Activated CD8-positive, alpha-beta T cell treated with anti-CD3 and anti-CD28 coated beads, Interleukin-2, amount 10 ng/mL, durations not matched to agents 7 days and 5 days (primary cell): ENCODE measurements around the gene NBPF1. TPM values are rescaled to one million over a fixed set of nuclear protein-coding genes. Genes with fewer than 3 reads are reported as not detected.
A peak's percentile ranks its signal among the peaks of the same experiment; 100 is the strongest.
"Not testable (repeated sequence)": the region's sequence is repeated elsewhere in the genome, so short reads cannot be mapped to it uniquely, and the experiment has no call there.

Source experiments
- ATAC-seq: fragments of 150-1000 bp; cut with Tn5 transposase; one replicate; pipeline ENCODE4 v1.10.0; 2021; ENCODE audit warnings: moderate library complexity
- CTCF ChIA-PET: fragments of 350-600 bp; sonication (Branson Sonifier 250); formaldehyde crosslinking; loops from one replicate; lab custom pipeline; 2021; ENCODE audit warnings: antibody characterized with exemption; lab: Charles Lee
- POLR2A ChIA-PET: fragments of 350-600 bp; sonication (Branson Sonifier 250); formaldehyde crosslinking; loops from one replicate; lab custom pipeline; 2021; ENCODE audit warnings: antibody characterized with exemption; lab: Charles Lee
- DNase-seq: peaks from one replicate; pipeline ENCODE4 v3.0.0-alpha.2; 2020
- H3K27ac Mint-ChIP-seq: one replicate; pipeline ENCODE4 v1.8.0; 2021; ENCODE audit warnings: mild to moderate bottlenecking, mixed read lengths
- H3K27me3 Mint-ChIP-seq: one replicate; pipeline ENCODE4 v1.8.0; 2021; ENCODE audit warnings: low read depth, mixed read lengths
- H3K36me3 Mint-ChIP-seq: one replicate; pipeline ENCODE4 v1.8.0; 2021; ENCODE audit warnings: low read depth, mixed read lengths
- H3K4me1 Mint-ChIP-seq: one replicate; pipeline ENCODE4 v1.8.0; 2021; ENCODE audit warnings: low read depth, mixed read lengths
- H3K4me3 Mint-ChIP-seq: one replicate; pipeline ENCODE4 v1.8.0; 2021; ENCODE audit warnings: mild to moderate bottlenecking, mixed read lengths
- H3K9me3 Mint-ChIP-seq: one replicate; pipeline ENCODE4 v1.8.0; 2022; ENCODE audit warnings: mixed read lengths; ENCODE audit not compliant: insufficient read depth
- total RNA-seq, 2 experiments: library from RNA; stranded (reverse); gene quantifications; one replicate each; pipeline ENCODE4 v1.2.3, GENCODE V29; 2021

Gene NBPF1
- total RNA-seq, 2 experiments from 2014 or later: 1.5 to 2.2 TPM

DNA sequence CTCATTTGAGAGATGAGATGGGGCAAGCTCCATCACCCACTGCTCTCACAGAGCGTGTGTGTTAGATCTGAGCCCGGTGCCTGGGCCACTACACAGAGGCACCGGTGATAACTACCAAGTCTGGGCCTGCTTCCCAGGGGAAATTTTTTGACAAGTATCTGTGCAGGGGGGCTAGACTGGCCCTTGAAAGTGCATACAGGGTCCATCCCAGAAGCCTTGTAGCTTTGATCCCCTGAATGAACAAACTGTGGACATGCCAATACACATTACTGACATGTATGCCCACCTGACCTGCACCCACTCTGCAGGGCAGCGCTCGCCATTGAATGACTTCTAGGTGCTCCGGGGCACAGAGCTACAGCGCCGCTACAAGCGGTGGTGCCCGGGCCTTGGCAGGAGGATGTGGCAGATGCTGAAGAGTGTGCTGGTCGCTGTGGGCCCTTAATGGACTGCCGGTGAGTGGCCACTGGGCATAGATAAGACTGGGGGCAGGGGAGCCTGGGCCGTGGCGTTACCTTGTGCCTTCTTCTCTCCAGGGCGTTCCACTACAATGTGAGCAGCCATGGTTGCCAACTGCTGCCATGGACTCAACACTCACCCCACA, 32.8 kb upstream of the NBPF1 start:
- H3K27me3 Mint-ChIP-seq, POLR2A ChIA-PET, H3K4me1 Mint-ChIP-seq, H3K4me3 Mint-ChIP-seq, H3K27ac Mint-ChIP-seq, H3K9me3 Mint-ChIP-seq, ATAC-seq, H3K36me3 Mint-ChIP-seq, CTCF ChIA-PET: not testable (repeated sequence)
- DNase-seq: peak; percentile 20

DNA sequence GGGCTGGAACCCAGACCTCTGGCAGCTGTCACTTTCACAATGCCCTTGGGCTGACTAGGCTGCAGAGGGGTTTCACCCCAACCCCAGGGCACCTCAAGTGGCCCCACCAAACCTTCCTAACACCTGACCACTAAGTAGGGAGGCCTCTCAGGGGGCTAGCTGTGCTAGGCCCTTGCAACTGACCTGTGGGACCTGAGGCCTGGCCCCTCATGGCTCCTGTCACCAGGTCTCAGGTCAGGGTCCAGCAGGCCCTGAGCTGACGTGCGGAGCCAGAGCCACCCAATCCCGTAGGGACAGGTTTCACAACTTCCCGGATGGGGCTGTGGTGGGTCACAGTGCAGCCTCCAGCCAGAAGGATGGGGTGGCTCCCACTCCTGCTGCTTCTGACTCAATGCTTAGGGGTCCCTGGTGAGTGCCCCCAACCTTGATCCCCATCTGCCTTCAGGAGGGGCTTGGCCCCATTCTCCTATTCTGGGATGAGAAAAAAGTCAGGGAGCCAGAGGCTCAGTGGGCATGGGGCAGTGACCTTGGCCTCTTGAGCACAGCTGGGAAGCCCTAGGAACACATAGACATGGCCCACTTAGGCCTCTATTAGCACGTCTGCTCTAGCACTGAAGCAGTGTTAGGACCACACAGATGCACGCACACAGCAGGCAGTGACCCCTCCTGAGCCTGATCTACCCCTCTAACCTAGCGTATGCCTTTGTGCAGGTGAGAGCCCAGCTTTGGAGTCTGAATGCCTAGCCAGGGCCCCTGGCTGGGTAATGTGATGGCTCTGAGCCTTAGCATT, 32.1 kb upstream of the NBPF1 start:
- H3K9me3 Mint-ChIP-seq, H3K27ac Mint-ChIP-seq, H3K36me3 Mint-ChIP-seq, H3K4me1 Mint-ChIP-seq, ATAC-seq, CTCF ChIA-PET, H3K27me3 Mint-ChIP-seq, H3K4me3 Mint-ChIP-seq: not testable (repeated sequence)
- POLR2A ChIA-PET: interaction anchor here (1.3 to 1.8 kb wide), 2 partner anchors 20 to 132 kb away, joined by 4 to 5 read pairs; partner anchors contain the start of gene RNU1-1
- peak; percentile 26 for DNase-seq

DNA sequence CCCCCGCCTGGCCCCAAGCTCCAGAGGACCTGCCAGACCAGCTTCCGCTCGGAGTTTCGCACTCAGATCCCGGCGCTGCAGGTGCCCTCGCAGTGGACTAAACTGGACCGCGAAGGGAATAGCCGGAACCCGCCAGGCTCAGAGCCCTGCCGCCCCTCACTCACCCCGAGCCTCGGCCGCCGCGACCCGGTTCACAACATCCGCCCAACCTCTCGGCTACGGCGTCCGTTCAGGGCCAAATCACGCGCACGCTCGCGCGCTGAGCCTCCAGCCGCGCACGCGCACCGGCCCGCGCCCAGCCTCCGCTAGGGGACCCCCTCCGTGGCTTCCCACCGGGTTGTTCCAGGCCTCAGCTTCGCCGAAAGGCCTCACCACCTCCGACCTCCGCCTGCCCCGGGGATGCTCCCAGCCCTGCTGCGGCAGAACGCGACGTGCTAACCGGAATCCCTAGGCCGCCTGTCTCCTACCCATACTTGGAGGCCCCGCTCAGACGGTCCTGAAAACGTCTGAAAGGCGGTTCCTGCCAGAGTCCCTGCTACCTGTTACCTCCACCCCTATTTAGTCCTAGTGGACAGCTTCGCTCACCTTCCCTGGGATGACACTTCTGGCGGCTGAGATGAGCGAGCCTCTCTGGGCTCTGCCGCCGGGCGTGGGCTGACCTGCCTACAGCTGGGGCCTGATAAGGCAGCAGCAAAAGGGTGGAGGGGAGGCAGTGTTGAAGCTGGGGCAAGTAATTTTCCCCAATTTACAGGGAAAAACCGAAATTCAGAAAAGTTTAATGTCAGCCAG, 31.3 kb upstream of the NBPF1 start:
- H3K4me1 Mint-ChIP-seq, H3K27me3 Mint-ChIP-seq, H3K9me3 Mint-ChIP-seq, H3K27ac Mint-ChIP-seq, H3K36me3 Mint-ChIP-seq, H3K4me3 Mint-ChIP-seq, CTCF ChIA-PET: not testable (repeated sequence)
- POLR2A ChIA-PET: interaction anchor here (0.8 to 1.8 kb wide), 4 partner anchors 12 to 136 kb away, joined by 3 to 5 read pairs (median 4); partner anchors contain the start of gene RNU1-1
- DNase-seq (peak; percentile 96), ATAC-seq (peak; percentile 87)

DNA sequence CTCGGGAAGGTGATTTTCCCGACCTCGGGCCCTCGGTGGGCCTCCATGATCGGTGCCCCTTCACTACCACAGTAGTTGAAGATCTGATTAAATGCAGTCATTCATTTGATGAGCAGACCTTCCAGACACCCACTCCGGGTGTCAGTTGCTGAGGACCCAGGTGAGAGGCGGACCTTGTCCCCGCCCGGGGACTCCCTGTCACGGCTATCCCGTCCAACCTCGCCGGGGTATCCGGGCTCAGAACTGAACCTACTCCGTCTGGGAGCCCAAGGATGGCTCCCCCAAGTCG, 30.8 kb upstream of the NBPF1 start:
- CTCF ChIA-PET: no interaction called here
- Mint-ChIP-seq H3K4me1 (no peaks in the 10 kb centered on the region), H3K36me3 (no peaks in the 10 kb centered on the region), H3K27ac (no peak overlapping the region), H3K27me3 (peaks cover 7% of the 10 kb centered on the region), H3K9me3 (no peaks in the 10 kb centered on the region), H3K4me3 (no peak overlapping the region)
- no peak for DNase-seq
- no peak for ATAC-seq
- POLR2A ChIA-PET: interaction anchor here (0.8 to 1.8 kb wide), 4 partner anchors 11 to 136 kb away, joined by 3 to 5 read pairs (median 4); partner anchors contain the start of gene RNU1-1

DNA sequence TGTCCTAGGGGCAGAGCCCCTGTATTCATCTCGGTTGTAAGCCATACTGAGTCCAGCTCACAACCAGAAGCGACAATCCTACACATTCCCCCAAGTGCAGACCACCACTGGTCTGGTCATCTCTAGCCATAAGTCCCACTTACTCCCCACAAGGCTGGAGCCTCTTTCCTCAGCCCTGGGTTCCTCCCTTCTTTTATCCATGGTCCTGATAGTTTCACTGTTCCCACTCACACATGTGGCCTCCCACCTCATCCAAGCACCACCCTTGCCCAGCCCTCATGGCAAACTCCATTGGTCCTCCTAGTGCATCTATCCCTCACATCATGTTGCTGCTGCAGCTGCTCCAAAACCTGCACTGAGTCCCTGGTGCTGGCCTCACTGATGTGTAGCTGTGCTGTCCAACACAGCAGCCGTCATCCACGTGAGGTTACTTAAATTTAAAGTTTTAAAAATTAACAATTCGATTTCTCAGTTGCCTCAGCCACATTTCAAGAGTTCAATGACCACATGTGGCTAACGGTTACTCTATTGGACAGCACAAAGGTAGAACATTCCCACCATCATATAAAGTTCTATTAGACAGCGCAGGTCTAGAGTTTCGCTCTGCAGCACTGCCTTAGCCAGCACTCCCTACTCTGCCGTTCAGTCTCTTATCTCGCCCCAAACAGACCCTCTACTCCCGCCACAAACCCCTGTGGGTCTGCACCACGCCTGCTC, 30.3 kb upstream of the NBPF1 start:
- H3K4me1 Mint-ChIP-seq, H3K4me3 Mint-ChIP-seq, H3K27ac Mint-ChIP-seq, H3K27me3 Mint-ChIP-seq, CTCF ChIA-PET, H3K36me3 Mint-ChIP-seq, H3K9me3 Mint-ChIP-seq: not testable (repeated sequence)
- DNase-seq (peak; percentile 46), ATAC-seq (peak; percentile 11)
- POLR2A ChIA-PET: interaction anchor here (1.0 to 1.8 kb wide), 4 partner anchors 11 to 261 kb away, joined by 3 to 5 read pairs (median 4); partner anchors contain the start of gene RNU1-1

DNA sequence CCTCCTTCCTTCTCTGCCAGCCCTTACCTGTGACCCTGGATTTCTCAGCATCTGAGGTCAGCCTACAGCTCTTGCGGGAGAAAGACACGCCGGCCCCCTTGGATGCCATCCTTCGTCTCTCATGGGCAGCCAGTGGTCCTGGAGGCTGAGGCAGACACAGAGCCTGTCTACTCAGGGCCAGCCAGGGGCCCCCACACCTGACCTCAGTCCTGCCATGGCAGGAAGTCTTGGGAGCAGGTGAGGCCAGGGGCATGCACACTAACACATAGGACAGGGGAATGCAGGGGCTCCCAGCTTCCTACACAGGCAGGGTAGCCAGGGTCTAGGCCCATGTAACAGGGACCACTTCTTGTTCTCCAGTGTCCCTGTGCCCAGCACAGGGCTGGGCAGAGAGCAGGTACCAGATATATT, 29.6 kb upstream of the NBPF1 start:
- H3K4me1 Mint-ChIP-seq, H3K9me3 Mint-ChIP-seq, H3K27me3 Mint-ChIP-seq, H3K36me3 Mint-ChIP-seq, CTCF ChIA-PET, ATAC-seq, H3K27ac Mint-ChIP-seq, H3K4me3 Mint-ChIP-seq: not testable (repeated sequence)
- peak; percentile 25 for DNase-seq
- POLR2A ChIA-PET: interaction anchor here (1.4 kb wide), 1 partner anchor 262 kb away, joined by 5 read pairs; no protein-coding TSS in a partner anchor

DNA sequence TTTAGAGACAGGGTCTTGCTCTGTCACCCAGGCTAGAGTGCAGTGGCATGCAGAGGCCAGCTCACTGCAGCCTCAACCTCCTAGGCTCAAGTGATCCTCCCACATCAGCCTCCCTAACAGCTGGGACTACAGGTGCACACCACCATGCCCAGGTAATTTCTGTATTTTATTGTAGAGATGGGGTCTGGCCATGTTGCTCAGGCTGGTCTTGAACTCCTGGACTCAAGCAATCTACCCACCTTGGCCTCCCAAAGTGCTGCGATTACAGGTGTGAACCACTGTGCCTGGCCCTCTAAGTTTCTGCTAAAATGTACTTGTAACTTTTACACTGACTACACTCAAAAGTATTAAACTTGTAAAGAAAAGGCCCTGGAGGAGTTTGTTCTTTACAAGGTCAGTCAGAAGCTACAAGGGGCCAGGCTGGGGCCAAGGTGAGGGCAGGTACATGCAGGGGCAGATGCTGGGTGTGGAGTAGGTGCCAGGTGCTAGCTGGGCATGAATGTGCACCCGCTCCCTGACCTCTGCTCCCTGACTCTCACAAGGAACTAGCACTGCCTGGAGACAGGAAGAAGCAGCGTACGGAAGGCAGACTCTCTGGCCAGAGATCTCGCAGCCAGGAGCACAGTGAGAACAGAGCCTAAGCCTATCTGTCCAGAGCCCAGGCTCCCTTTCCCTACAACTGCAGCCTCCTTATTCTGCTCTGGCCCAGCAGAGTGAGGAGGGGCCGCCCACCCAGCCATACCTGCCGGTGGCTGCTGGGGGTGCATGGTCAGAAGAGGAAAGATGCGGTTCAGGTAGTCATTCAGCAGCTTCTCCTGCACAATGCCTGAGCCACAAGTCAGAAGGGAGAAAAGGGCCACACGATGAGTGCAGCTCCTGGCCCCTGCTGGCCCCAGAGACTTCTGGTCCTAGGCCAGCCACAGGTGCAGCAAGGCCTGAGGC, 28.9 kb upstream of the NBPF1 start:
- H3K9me3 Mint-ChIP-seq, H3K4me3 Mint-ChIP-seq, H3K4me1 Mint-ChIP-seq, ATAC-seq, H3K27me3 Mint-ChIP-seq, H3K36me3 Mint-ChIP-seq, CTCF ChIA-PET: not testable (repeated sequence)
- peak overlapping the region; percentile 3 for H3K27ac Mint-ChIP-seq
- POLR2A ChIA-PET: interaction anchor here (1.4 kb wide), 1 partner anchor 263 kb away, joined by 5 read pairs; no protein-coding TSS in a partner anchor
- peak; percentile 21 for DNase-seq

DNA sequence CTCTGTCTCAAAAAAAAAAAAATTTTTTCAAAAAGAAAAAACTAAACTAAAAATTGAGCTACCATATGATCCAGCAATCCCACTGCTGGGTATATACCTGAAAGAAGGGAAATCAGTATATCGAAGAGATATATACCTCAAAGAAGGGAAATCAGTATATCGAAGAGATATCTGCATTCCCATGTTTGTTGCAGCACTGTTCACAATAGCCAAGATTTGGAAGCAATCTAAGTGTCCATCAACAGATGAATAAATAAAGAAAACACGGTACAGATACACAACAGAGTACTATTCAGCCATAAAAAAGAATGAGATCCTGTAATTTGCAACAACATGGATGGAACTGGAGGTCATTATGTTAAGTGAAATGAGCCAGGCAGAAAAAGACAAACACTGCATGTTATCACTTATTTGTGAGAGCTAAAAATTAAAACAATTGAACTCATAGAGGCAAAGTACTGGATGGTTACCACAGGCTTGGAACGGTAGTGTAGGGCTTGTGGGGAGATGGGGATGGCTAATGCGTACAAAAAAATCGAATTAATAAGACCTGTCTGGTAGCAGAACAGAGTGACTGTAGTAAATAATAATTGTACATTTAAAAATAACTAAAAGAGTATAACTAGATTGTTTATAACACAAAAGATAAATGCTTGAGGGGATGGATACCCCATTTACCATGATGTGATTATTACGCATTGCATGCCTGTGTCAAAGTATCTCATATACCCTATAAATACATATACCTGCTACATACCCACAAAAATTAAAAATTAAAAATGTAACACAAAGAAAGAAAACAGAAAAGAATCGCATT, 28.0 kb upstream of the NBPF1 start:
- CTCF ChIA-PET, ATAC-seq, DNase-seq, H3K4me1 Mint-ChIP-seq, H3K36me3 Mint-ChIP-seq, POLR2A ChIA-PET, H3K27me3 Mint-ChIP-seq, H3K4me3 Mint-ChIP-seq, H3K9me3 Mint-ChIP-seq, H3K27ac Mint-ChIP-seq: not testable (repeated sequence)

DNA sequence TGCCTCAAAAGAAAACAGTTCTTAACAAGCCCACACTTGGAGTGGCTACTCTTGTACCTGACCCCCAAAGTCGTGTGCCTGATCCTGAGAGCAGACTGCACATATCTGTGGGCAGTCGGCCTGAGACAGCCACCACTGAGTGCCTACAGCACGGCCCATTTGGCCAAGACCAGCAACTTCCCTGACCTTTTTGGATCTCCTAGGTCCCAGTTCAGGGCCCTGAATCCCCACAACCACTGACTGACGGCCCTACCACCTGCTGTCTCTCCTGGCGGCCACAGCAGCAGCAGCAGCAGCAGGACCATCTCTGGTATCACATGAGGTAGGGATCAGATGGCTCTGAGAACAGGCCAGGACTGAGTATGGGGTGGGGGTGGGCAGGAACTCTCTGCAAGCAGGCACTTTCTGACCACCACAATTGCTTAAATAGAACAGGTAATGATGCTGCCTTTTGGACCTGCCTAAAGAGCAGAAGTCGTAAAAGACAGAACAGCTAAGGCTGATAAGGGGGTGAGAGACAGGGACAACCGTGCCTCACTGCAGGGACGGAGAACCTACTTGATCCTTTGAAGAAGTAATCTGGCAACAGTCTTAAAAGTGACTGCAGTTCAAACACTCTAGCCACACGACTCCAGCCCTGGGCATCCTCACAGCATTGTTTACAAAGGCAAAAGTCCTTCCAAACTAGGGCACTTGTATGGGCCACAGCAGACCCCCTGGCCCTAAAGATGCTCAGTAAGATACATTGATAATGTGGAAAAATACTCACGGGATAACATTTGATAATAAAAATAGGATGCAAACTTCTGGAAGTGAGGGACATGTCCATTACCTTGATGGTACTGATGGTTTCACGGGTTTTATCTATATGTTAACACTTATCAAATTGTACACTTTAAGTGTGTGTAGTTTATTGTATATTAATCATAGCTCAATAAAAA, 26.0 kb upstream of the NBPF1 start:
- not testable (repeated sequence) for H3K9me3 Mint-ChIP-seq, H3K4me1 Mint-ChIP-seq, H3K27ac Mint-ChIP-seq, ATAC-seq, H3K27me3 Mint-ChIP-seq, DNase-seq, H3K4me3 Mint-ChIP-seq, H3K36me3 Mint-ChIP-seq
- ChIA-PET POLR2A (interaction anchor here (1.3 to 1.4 kb wide), 2 partner anchors 31 to 126 kb away, joined by 3 to 4 read pairs; no protein-coding TSS in a partner anchor), CTCF (interaction anchor here (0.9 kb wide), 1 partner anchor 19 kb away, joined by 3 read pairs; no protein-coding TSS in a partner anchor)
